ENCODE measurements around the gene FLNA. TPM values are rescaled to one million over a fixed set of nuclear protein-coding genes. Genes with fewer than 3 reads are reported as not detected.

Gene FLNA
- total and polyA plus RNA-seq, 9 of the 15 experiments (the other 6 are each of a cell fraction or from before 2014, with no cell fraction given), result 6.2 to 735 (median 135) TPM

- TF ChIP-seq ZBTB49 (CRISPR knock-in tag; IDR thresholded peaks at IDR 0.05; ENCODE audit: borderline replicate concordance), result no peak
- TF ChIP-seq ZNF146 (CRISPR knock-in tag; IDR thresholded peaks at IDR 0.05; ENCODE audit: unreplicated experiment), result peak; percentile 8
- no peak for TF ChIP-seq ZNF584 (CRISPR knock-in tag; IDR thresholded peaks at IDR 0.05; ENCODE audit: low read depth)
- TF ChIP-seq JUN (IDR thresholded peaks at IDR 0.05; ENCODE audit: borderline replicate concordance, low read depth, low read length), result no peak
- no peak for TF ChIP-seq JUN (CRISPR knock-in tag; IDR thresholded peaks at IDR 0.05; ENCODE audit: borderline replicate concordance)
- no peak for TF ChIP-seq ZNF695 (CRISPR knock-in tag; IDR thresholded peaks at IDR 0.05)
- no peak for TF ChIP-seq ETS2 (tag; IDR thresholded peaks at IDR 0.05; ENCODE audit: borderline replicate concordance, poor library complexity, severe bottlenecking)
- TF ChIP-seq RCOR1 (IDR thresholded peaks at IDR 0.05; ENCODE audit: borderline replicate concordance in 1 of 2, low read depth in 2 of 2, low read length in 2 of 2), result peak in 1 of 2 experiments; percentile 62; a peak in 1 of 4 replicates
- no peak for TF ChIP-seq ZNF121 (CRISPR knock-in tag; conservative IDR thresholded peaks at IDR 0.05)
- peak; percentile 70 for TF ChIP-seq POLR2A (conservative IDR thresholded peaks at IDR 0.05)
- TF ChIP-seq ZHX1 (conservative IDR thresholded peaks at IDR 0.05; ENCODE audit: low read length), result no peak
- peak; percentile 73 for TF ChIP-seq CXXC5 (CRISPR knock-in tag; IDR thresholded peaks at IDR 0.05)
Observed at GRCh38 chrX:154378059-154378798, 3.8 kb upstream of the FLNA start (continued).
